ENCODE data around the gene NKX6-2. TPM values are rescaled to one million over a fixed set of nuclear protein-coding genes. Genes with fewer than 3 reads are reported as not detected.

NKX6-2 gene
- total RNA-seq, 4 donors from 2014 or later = not detected

- intact Hi-C loops (cut with DNase I) = no loop called here
- no peak overlapping the region for H3K27ac ChIP-seq (replicated peaks in 1 of 4)
Measured at GRCh38 chr10:132813560-132814468, 27.9 kb upstream of the NKX6-2 start.

GRCh38 chr10:132813001-132813401 lies 27.1 kb upstream of the NKX6-2 start:
- no peaks in the 10 kb centered on the region for H3K9me3 ChIP-seq
- WGBS = 86% methylated on average over 7 of the region's 10 CpGs
- no peaks in the 10 kb centered on the region for H3K36me3 ChIP-seq
- H3K27me3 ChIP-seq = peaks cover 0 to 91% (median 7%) of the 10 kb centered on the region in 4 donors
- TF ChIP-seq CTCF (IDR thresholded peaks at IDR 0.05) = no peak
- TF ChIP-seq EP300 (IDR thresholded peaks at IDR 0.05) = no peak
- TF ChIP-seq POLR2A (IDR thresholded peaks at IDR 0.05; ENCODE audit: low read depth) = no peak
- TF ChIP-seq POLR2AphosphoS5 (IDR thresholded peaks at IDR 0.05) = no peak
- intact Hi-C loops (cut with DNase I) = no loop called here
- H3K4me3 ChIP-seq = no peak overlapping the region
- H3K27ac ChIP-seq (replicated peaks in 1 of 4) = no peak overlapping the region
- H3K4me1 ChIP-seq = no peaks in the 10 kb centered on the region
- no peak for DNase-seq (ENCODE audit: extremely low spot score)

More at GRCh38 chr10:132813560-132814468, 27.9 kb upstream of the NKX6-2 start:
- Histone ChIP-seq H3K27me3 (peaks cover 0 to 95% (median 7%) of the 10 kb centered on the region in 4 donors), H3K4me3 (no peak overlapping the region), H3K9me3 (no peaks in the 10 kb centered on the region), H3K36me3 (no peaks in the 10 kb centered on the region), H3K4me1 (no peaks in the 10 kb centered on the region)
- TF ChIP-seq POLR2AphosphoS5 (IDR thresholded peaks at IDR 0.05) (no peak), POLR2A (IDR thresholded peaks at IDR 0.05; ENCODE audit: low read depth) (no peak), EP300 (IDR thresholded peaks at IDR 0.05) (no peak), CTCF (IDR thresholded peaks at IDR 0.05) (no peak)
- whole genome bisulfite sequencing = 52% methylated on average over 10 of the region's 28 CpGs
- no peak for DNase-seq (ENCODE audit: extremely low spot score)

- no peak overlapping the region for H3K4me3 ChIP-seq
- DNase-seq (ENCODE audit: extremely low spot score) = no peak
- H3K36me3 ChIP-seq = no peaks in the 10 kb centered on the region
- peaks cover 0 to 86% (median 7%) of the 10 kb centered on the region in 4 donors for H3K27me3 ChIP-seq
- no peaks in the 10 kb centered on the region for H3K9me3 ChIP-seq
- no peak overlapping the region for H3K27ac ChIP-seq (replicated peaks in 1 of 4)
- no peaks in the 10 kb centered on the region for H3K4me1 ChIP-seq
- no peak for TF ChIP-seq POLR2A (IDR thresholded peaks at IDR 0.05; ENCODE audit: low read depth)
- TF ChIP-seq EP300 (IDR thresholded peaks at IDR 0.05) = no peak
- TF ChIP-seq CTCF (IDR thresholded peaks at IDR 0.05) = no peak
- no peak for TF ChIP-seq POLR2AphosphoS5 (IDR thresholded peaks at IDR 0.05)
- 88% methylated on average over 5 of the region's 11 CpGs for WGBS
- intact Hi-C loops (cut with DNase I) = no loop called here
Measured at GRCh38 chr10:132812520-132812919, 26.6 kb upstream of the NKX6-2 start.

- H3K27me3 ChIP-seq = peaks cover 0 to 81% (median 6%) of the 10 kb centered on the region in 4 donors
- H3K4me1 ChIP-seq = no peaks in the 10 kb centered on the region
- H3K9me3 ChIP-seq = no peaks in the 10 kb centered on the region
- H3K36me3 ChIP-seq = no peaks in the 10 kb centered on the region
- WGBS = no CpG with 5 or more reads among the region's 26 CpGs
- H3K4me3 ChIP-seq = no peak overlapping the region
- intact Hi-C loops (cut with DNase I) = no loop called here
- no peak overlapping the region for H3K27ac ChIP-seq (replicated peaks in 1 of 4)
- no peak for TF ChIP-seq CTCF (IDR thresholded peaks at IDR 0.05)
- TF ChIP-seq POLR2A (IDR thresholded peaks at IDR 0.05; ENCODE audit: low read depth) = no peak
- TF ChIP-seq POLR2AphosphoS5 (IDR thresholded peaks at IDR 0.05) = no peak
- TF ChIP-seq EP300 (IDR thresholded peaks at IDR 0.05) = no peak
- no peak for DNase-seq (ENCODE audit: extremely low spot score)
Measured at GRCh38 chr10:132811891-132812481, 26.0 kb upstream of the NKX6-2 start.
